K562 (cell line): Measurements from ENCODE around the gene OLFM4.

Experiments used
- GATA2 ChIP-seq: sonication (generic); formaldehyde crosslinking; IDR thresholded peaks from 2 replicates; pipeline ENCODE4 v1.4.0; 2020; ENCODE audit warnings: mild to moderate bottlenecking, missing genetic modification reagents
- TCF7L2 ChIP-seq: fragments of 150-350 bp; IDR thresholded peaks from 2 replicates; pipeline ENCODE4 v1.6.1; 2016; ENCODE audit warnings: low read depth, mild to moderate bottlenecking, low read length, moderate library complexity

DNA sequence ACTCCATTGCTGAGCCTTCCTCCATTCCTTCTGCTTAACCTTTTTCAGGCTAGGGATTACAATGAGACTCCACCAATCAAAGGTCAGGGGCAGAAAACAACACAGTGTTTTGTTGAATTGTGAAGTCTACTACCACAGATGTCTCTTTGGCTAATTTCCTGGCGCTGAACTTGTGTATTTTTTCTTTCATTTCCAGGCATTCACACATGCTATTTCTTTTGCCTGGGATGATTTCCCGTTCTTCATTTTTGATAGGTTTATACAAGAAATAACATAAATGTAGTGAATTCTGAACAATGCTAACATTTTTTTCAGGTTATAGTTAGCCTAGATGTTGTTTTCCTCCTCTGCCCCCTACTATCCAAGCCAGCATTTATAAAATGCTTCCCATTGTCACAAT, 64.3 kb downstream of the OLFM4 start:
- no peak for TF ChIP-seq GATA2
- TF ChIP-seq TCF7L2: no peak
